ENCODE data around the gene CPEB1.

DNA sequence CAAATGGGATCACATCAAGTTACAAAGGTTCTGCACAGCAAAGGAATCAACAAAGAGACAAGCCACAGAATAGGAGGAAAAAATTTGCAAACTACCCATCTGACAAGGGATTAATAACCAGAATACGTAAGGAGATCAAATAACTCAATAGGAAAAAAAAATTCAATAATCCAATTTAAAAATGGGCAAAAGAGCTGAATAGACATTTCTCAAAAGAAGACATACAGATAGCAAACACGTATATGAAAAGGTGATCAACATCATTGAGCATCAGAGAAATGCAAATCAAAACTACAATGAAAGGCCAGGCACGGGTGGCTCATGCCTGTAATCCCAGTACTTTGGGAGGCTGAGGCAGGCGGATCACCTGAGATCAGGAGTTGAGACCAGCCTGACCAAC, 23.5 kb upstream of the CPEB1 start:
- TF ChIP-seq, protein P1, sequence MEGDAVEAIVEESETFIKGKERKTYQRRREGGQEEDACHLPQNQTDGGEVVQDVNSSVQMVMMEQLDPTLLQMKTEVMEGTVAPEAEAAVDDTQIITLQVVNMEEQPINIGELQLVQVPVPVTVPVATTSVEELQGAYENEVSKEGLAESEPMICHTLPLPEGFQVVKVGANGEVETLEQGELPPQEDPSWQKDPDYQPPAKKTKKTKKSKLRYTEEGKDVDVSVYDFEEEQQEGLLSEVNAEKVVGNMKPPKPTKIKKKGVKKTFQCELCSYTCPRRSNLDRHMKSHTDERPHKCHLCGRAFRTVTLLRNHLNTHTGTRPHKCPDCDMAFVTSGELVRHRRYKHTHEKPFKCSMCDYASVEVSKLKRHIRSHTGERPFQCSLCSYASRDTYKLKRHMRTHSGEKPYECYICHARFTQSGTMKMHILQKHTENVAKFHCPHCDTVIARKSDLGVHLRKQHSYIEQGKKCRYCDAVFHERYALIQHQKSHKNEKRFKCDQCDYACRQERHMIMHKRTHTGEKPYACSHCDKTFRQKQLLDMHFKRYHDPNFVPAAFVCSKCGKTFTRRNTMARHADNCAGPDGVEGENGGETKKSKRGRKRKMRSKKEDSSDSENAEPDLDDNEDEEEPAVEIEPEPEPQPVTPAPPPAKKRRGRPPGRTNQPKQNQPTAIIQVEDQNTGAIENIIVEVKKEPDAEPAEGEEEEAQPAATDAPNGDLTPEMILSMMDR (conservative IDR thresholded peaks at IDR 0.05; ENCODE audit: low read depth in 2 of 2): no peak
- TF ChIP-seq ZNF331 (CRISPR knock-in tag; IDR thresholded peaks at IDR 0.05; ENCODE audit: low read depth) (no peak), REST (IDR thresholded peaks at IDR 0.05; ENCODE audit: unreplicated experiment) (no peak), EZH2 (IDR thresholded peaks at IDR 0.05; ENCODE audit: low read depth, unreplicated experiment) (no peak), POLR2AphosphoS5 (IDR thresholded peaks at IDR 0.05; ENCODE audit: low read depth) (no peak)
